Loucy (cell line): Measurements from ENCODE around the gene CD28.

ENCODE experiments used
- H2AFZ ChIP-seq: fragments of 200-600 bp; sonication (generic); 2 replicates; pipeline ENCODE4 v1.6.0; 2016; ENCODE audit warnings: antibody characterized with exemption, mild to moderate bottlenecking, low read length, moderate library complexity
- H3F3A ChIP-seq: fragments of 200-600 bp; 2 replicates; pipeline ENCODE4 v1.6.0; 2016; ENCODE audit warnings: antibody characterized with exemption, low read depth, mild to moderate bottlenecking
- H3K27me3 ChIP-seq: fragments of 200-600 bp; sonication (generic); 2 replicates; pipeline ENCODE4 v1.6.1; 2014; ENCODE audit warnings: low read length, mild to moderate bottlenecking; ENCODE audit not compliant: insufficient read depth, poor library complexity, severe bottlenecking
- H3K36me3 ChIP-seq: fragments of 200-600 bp; sonication (generic); 2 replicates; pipeline ENCODE4 v1.6.1; 2016; ENCODE audit warnings: low read length; ENCODE audit not compliant: insufficient read depth
- H3K4me1 ChIP-seq: fragments of 200-600 bp; sonication (generic); 2 replicates; pipeline ENCODE4 v1.5.1; 2014; ENCODE audit warnings: low read length, mild to moderate bottlenecking; ENCODE audit not compliant: insufficient read depth, poor library complexity, severe bottlenecking
- H3K4me2 ChIP-seq: fragments of 200-600 bp; sonication (generic); 2 replicates; pipeline ENCODE4 v1.6.0; 2014; ENCODE audit warnings: antibody characterized with exemption, low read length, low read depth, mild to moderate bottlenecking; ENCODE audit not compliant: poor library complexity, severe bottlenecking
- H3K4me3 ChIP-seq: fragments of 200-600 bp; sonication (generic); 2 replicates; pipeline ENCODE4 v1.5.1; 2014; ENCODE audit warnings: low read length, mild to moderate bottlenecking, mixed read lengths; ENCODE audit not compliant: poor library complexity, severe bottlenecking
- H3K79me2 ChIP-seq: fragments of 200-600 bp; sonication (generic); 2 replicates; pipeline ENCODE4 v1.6.1; 2014; ENCODE audit warnings: low read length; ENCODE audit not compliant: insufficient read depth
- H3K9ac ChIP-seq: fragments of 200-600 bp; sonication (generic); 2 replicates; pipeline ENCODE4 v1.6.0; 2014; ENCODE audit warnings: mild to moderate bottlenecking, low read depth, low read length, moderate library complexity; ENCODE audit not compliant: poor library complexity, severe bottlenecking
- H3K9me2 ChIP-seq: fragments of 200-600 bp; sonication (generic); replicated peaks from 2 replicates; pipeline ENCODE4 v1.6.1; 2016; ENCODE audit warnings: low read depth, low read length, mixed read lengths
- H3K9me3 ChIP-seq: fragments of 200-600 bp; sonication (generic); 2 replicates; pipeline ENCODE4 v1.6.1; 2014; ENCODE audit warnings: mild to moderate bottlenecking, antibody characterized with exemption, low read length, low read depth; ENCODE audit not compliant: insufficient read depth
- H4K20me1 ChIP-seq: fragments of 200-600 bp; sonication (generic); 2 replicates; pipeline ENCODE4 v1.6.0; 2014; ENCODE audit warnings: antibody characterized with exemption, low read length, mild to moderate bottlenecking; ENCODE audit not compliant: insufficient read depth, poor library complexity, severe bottlenecking
- CTCF ChIP-seq: fragments of 200-600 bp; sonication (generic); conservative IDR thresholded peaks from 2 replicates; pipeline ENCODE4 v1.5.1; 2014; ENCODE audit warnings: mild to moderate bottlenecking, antibody characterized with exemption, low read length
- EZH2phosphoT487 ChIP-seq: fragments of 200-600 bp; IDR thresholded peaks from 2 replicates; pipeline ENCODE4 v1.6.1; 2018; ENCODE audit warnings: antibody characterized with exemption, mild to moderate bottlenecking, moderate library complexity, borderline replicate concordance

Gene CD28

GRCh38 chr2:203787979-203788378 is 81.5 kb downstream of the CD28 start:
- no peak overlapping the region for H3K9ac ChIP-seq
- no peaks in the 10 kb centered on the region for H4K20me1 ChIP-seq
- peaks cover 7% of the 10 kb centered on the region for H3K4me1 ChIP-seq

More at GRCh38 chr2:203787979-203788378, 81.5 kb downstream of the CD28 start:
- no peaks in the 10 kb centered on the region for H3K36me3 ChIP-seq
- no peaks in the 10 kb centered on the region for H3K9me3 ChIP-seq
- H3K4me3 ChIP-seq = no peak overlapping the region
- TF ChIP-seq CTCF = no peak
- no peak for TF ChIP-seq EZH2phosphoT487
- no peaks in the 10 kb centered on the region for H3K27me3 ChIP-seq
- no peaks in the 10 kb centered on the region for H3K79me2 ChIP-seq
- no peak overlapping the region for H2AFZ ChIP-seq
- H3K9me2 ChIP-seq = no peaks in the 10 kb centered on the region
- no peaks in the 10 kb centered on the region for H3F3A ChIP-seq
- no peak overlapping the region for H3K4me2 ChIP-seq
